OCI-LY1 (cell line): ENCODE data around the gene YTHDC1.

Experiments used
- H2AFZ ChIP-seq: fragments of 200-600 bp; sonication (generic), shearing (Covaris generic); 2 replicates; pipeline ENCODE4 v1.6.0; 2014; ENCODE audit warnings: antibody characterized with exemption, mild to moderate bottlenecking, low read length
- H3F3A ChIP-seq: fragments of 200-600 bp; sonication (generic), shearing (Covaris generic); 2 replicates; pipeline ENCODE4 v1.6.0; 2014; ENCODE audit warnings: mild to moderate bottlenecking, antibody characterized with exemption, low read length, moderate library complexity; ENCODE audit not compliant: insufficient read depth
- H3K27ac ChIP-seq: fragments of 200-600 bp; sonication (generic); 2 replicates; pipeline ENCODE4 v1.5.1; 2014; ENCODE audit warnings: low read length, mixed run types, mild to moderate bottlenecking, low read depth; ENCODE audit not compliant: poor library complexity, severe bottlenecking
- H3K27me3 ChIP-seq: fragments of 200-600 bp; sonication (generic); 2 replicates; pipeline ENCODE4 v1.6.0; 2014; ENCODE audit warnings: antibody characterized with exemption, mild to moderate bottlenecking, low read length, moderate library complexity; ENCODE audit not compliant: insufficient read depth
- H3K36me3 ChIP-seq: fragments of 200-600 bp; sonication (generic); 2 replicates; pipeline ENCODE4 v1.6.1; 2014; ENCODE audit warnings: mild to moderate bottlenecking, antibody characterized with exemption, low read length, moderate library complexity, mixed read lengths; ENCODE audit not compliant: insufficient read depth
- H3K4me1 ChIP-seq: fragments of 200-600 bp; sonication (generic); 2 replicates; pipeline ENCODE4 v1.5.1; 2014; ENCODE audit warnings: mild to moderate bottlenecking, low read length, moderate library complexity; ENCODE audit not compliant: insufficient read depth, severe bottlenecking
- H3K4me2 ChIP-seq: fragments of 200-600 bp; sonication (generic), shearing (Covaris generic); 2 replicates; pipeline ENCODE4 v1.6.1; 2014; ENCODE audit warnings: low read length
- H3K4me3 ChIP-seq: fragments of 200-600 bp; sonication (generic); 2 replicates; pipeline ENCODE4 v1.5.1; 2014; ENCODE audit warnings: low read length, low read depth, mild to moderate bottlenecking, mixed read lengths; ENCODE audit not compliant: poor library complexity, severe bottlenecking
- H3K79me2 ChIP-seq: fragments of 200-600 bp; shearing (Covaris generic); 2 replicates; pipeline ENCODE4 v1.6.1; 2016; ENCODE audit warnings: mixed run types, low read length, mixed read lengths; ENCODE audit not compliant: insufficient read depth
- H3K9ac ChIP-seq: fragments of 200-600 bp; sonication (generic), shearing (Covaris generic); 2 replicates; pipeline ENCODE4 v1.6.1; 2014; ENCODE audit warnings: mild to moderate bottlenecking, low read length, mixed read lengths
- H3K9me2 ChIP-seq: fragments of 200-600 bp; sonication (generic), shearing (Covaris generic); 2 replicates; pipeline ENCODE4 v1.6.1; 2014; ENCODE audit warnings: low read depth, mild to moderate bottlenecking, low read length, mixed read lengths
- H3K9me3 ChIP-seq: fragments of 200-600 bp; shearing (Covaris generic); 2 replicates; pipeline ENCODE4 v1.6.1; 2014; ENCODE audit warnings: low read length, mixed read lengths
- H4K20me1 ChIP-seq: fragments of 200-600 bp; sonication (generic), shearing (Covaris generic); 2 replicates; pipeline ENCODE4 v1.6.0; 2016; ENCODE audit warnings: mild to moderate bottlenecking, low read length; ENCODE audit not compliant: insufficient read depth
- CTCF ChIP-seq: fragments of 200-600 bp; sonication (generic), shearing (Covaris generic); IDR thresholded peaks from 2 replicates; pipeline ENCODE4 v1.5.1; 2017; ENCODE audit warnings: mild to moderate bottlenecking, antibody characterized with exemption, low read length, moderate library complexity, mixed read lengths
- EZH2 ChIP-seq: fragments of 200-600 bp; sonication (generic), shearing (Covaris generic); IDR thresholded peaks from 2 replicates; pipeline ENCODE4 v1.8.0; 2017; ENCODE audit warnings: borderline replicate concordance, mixed run types, mild to moderate bottlenecking, antibody characterized with exemption, low read length, moderate library complexity, mixed read lengths

YTHDC1 gene

GRCh38 chr4:68337522-68337921 lies 12.4 kb downstream of the YTHDC1 start:
- Histone ChIP-seq H3K27me3 (no peaks in the 10 kb centered on the region), H3F3A (no peaks in the 10 kb centered on the region), H3K9me3 (no peaks in the 10 kb centered on the region), H4K20me1 (no peaks in the 10 kb centered on the region; the same call in 1 of the 2 replicates), H3K4me3 (no peak overlapping the region), H3K36me3 (peaks cover 59% of the 10 kb centered on the region), H3K9me2 (no peaks in the 10 kb centered on the region), H3K4me1 (peaks cover 13% of the 10 kb centered on the region), H2AFZ (no peak overlapping the region), H3K4me2 (no peak overlapping the region), H3K9ac (no peak overlapping the region), H3K79me2 (peaks cover 52% of the 10 kb centered on the region), H3K27ac (no peak overlapping the region)
- TF ChIP-seq EZH2 (no peak), CTCF (no peak)

- no peak overlapping the region for H3K4me3 ChIP-seq
- H3K4me2 ChIP-seq, result no peak overlapping the region
- no peak overlapping the region for H3K9ac ChIP-seq
- no peaks in the 10 kb centered on the region for H3K9me3 ChIP-seq
- no peak overlapping the region for H3K27ac ChIP-seq
- H3K36me3 ChIP-seq, result peaks cover 63% of the 10 kb centered on the region
- H2AFZ ChIP-seq, result no peak overlapping the region
- H3K4me1 ChIP-seq, result peaks cover 10% of the 10 kb centered on the region
- H3K27me3 ChIP-seq, result no peaks in the 10 kb centered on the region
- H3K79me2 ChIP-seq, result peaks cover 47% of the 10 kb centered on the region
- H3F3A ChIP-seq, result no peaks in the 10 kb centered on the region
- H4K20me1 ChIP-seq, result no peaks in the 10 kb centered on the region; the same call in 1 of the 2 replicates
- TF ChIP-seq CTCF (no peak), EZH2 (no peak)
- no peaks in the 10 kb centered on the region for H3K9me2 ChIP-seq
Measured at GRCh38 chr4:68337004-68337403, 12.9 kb downstream of the YTHDC1 start.

- H3K27me3 ChIP-seq, result no peaks in the 10 kb centered on the region
- H3K4me2 ChIP-seq, result no peak overlapping the region
- H3K36me3 ChIP-seq, result peaks cover 63% of the 10 kb centered on the region
- H3K79me2 ChIP-seq, result peaks cover 42% of the 10 kb centered on the region
- no peak for TF ChIP-seq EZH2
- TF ChIP-seq CTCF, result no peak
- no peak overlapping the region for H3K27ac ChIP-seq
- H3K9ac ChIP-seq, result no peak overlapping the region
- no peaks in the 10 kb centered on the region for H3K9me3 ChIP-seq
- peaks cover 5% of the 10 kb centered on the region for H3K4me1 ChIP-seq
- H2AFZ ChIP-seq, result no peak overlapping the region
- H3K4me3 ChIP-seq, result no peak overlapping the region
- H3F3A ChIP-seq, result no peaks in the 10 kb centered on the region
- no peaks in the 10 kb centered on the region for H3K9me2 ChIP-seq
- H4K20me1 ChIP-seq, result no peaks in the 10 kb centered on the region; the same call in 1 of the 2 replicates
Measured at GRCh38 chr4:68336530-68336929, 13.4 kb downstream of the YTHDC1 start.
